Esophagus squamous epithelium (tissue), 4 donors: ENCODE measurements around the gene MRPS16.

ENCODE experiments used
- POLR2A ChIP-seq, 4 donors: fragments of 450-650 bp; IDR thresholded peaks; one replicate each; pipeline ENCODE4 v1.6.1; 2017; ENCODE audit warnings: antibody characterized with exemption in 4 of 4, mild to moderate bottlenecking in 4 of 4, moderate library complexity in 3 of 4
- TF ChIP-seq, protein P1 (sequence below), 6 experiments: fragments of 450-650 bp in 4 of 6; fragments of 200-600 bp in 2 of 6; sonication (generic) in 2 of 6; IDR thresholded peaks; one replicate each; pipeline ENCODE4 v1.5.1; 2016 to 2019; ENCODE audit warnings: antibody characterized with exemption in 6 of 6, mild to moderate bottlenecking in 4 of 6, moderate library complexity in 4 of 6

DNA sequence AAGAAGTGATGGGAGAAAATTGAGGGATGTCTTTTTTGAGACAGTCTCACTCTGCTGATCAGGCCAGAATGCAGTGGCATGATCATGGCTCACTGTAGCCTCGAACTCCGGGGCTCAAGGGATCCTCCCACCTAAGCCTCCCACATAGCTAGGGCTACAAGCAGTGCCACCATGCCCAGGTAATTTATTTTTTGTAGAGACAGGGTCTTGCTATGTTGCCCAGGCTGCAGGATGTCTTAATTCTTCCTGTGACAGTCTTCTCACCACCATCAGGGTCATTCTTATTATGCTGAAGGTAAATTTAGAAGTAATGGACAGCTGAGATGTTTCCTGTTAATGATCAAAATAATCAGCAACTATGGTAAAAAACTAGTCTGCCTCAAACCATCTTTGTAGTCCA, 12.5 kb downstream of the MRPS16 start:
- TF ChIP-seq, protein P1, sequence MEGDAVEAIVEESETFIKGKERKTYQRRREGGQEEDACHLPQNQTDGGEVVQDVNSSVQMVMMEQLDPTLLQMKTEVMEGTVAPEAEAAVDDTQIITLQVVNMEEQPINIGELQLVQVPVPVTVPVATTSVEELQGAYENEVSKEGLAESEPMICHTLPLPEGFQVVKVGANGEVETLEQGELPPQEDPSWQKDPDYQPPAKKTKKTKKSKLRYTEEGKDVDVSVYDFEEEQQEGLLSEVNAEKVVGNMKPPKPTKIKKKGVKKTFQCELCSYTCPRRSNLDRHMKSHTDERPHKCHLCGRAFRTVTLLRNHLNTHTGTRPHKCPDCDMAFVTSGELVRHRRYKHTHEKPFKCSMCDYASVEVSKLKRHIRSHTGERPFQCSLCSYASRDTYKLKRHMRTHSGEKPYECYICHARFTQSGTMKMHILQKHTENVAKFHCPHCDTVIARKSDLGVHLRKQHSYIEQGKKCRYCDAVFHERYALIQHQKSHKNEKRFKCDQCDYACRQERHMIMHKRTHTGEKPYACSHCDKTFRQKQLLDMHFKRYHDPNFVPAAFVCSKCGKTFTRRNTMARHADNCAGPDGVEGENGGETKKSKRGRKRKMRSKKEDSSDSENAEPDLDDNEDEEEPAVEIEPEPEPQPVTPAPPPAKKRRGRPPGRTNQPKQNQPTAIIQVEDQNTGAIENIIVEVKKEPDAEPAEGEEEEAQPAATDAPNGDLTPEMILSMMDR (IDR thresholded peaks at IDR 0.05), result no peak
- no peak for TF ChIP-seq POLR2A (IDR thresholded peaks at IDR 0.05)
